ENCODE results near the gene DNTTIP2. TPM values are rescaled to one million over a fixed set of nuclear protein-coding genes. Genes with fewer than 3 reads are reported as not detected.
"Not testable (repeated sequence)": the region's sequence is repeated elsewhere in the genome, so short reads cannot be mapped to it uniquely, and the experiment has no call there.

Gene DNTTIP2
- total RNA-seq: 10 to 100 TPM; 64.9 to 67.0 TPM

- ATAC-seq: peak; percentile 92 to 94
- H3K27ac Mint-ChIP-seq: peak within 1 kb of the TSS; percentile 99 to 100
- H3K9me3 Mint-ChIP-seq: no peaks in the 10 kb centered on the region
- DNase-seq (ENCODE audit: low spot score in 2 of 2): peak; percentile 85 to 92
- peaks cover 38 to 45% of the 10 kb centered on the region in 2 donors for H3K36me3 Mint-ChIP-seq
Observed at GRCh38 chr1:93878889-93879586, at the start of gene DNTTIP2. Gene DNTTIP2, minus strand, starts transcription at chr1:93879206. Its CDS starts 58 bp downstream, at chr1:93879148.

- H3K27ac Mint-ChIP-seq: no peak overlapping the region
- H3K36me3 Mint-ChIP-seq: peaks cover 5 to 6% of the 10 kb centered on the region in 2 donors
- peaks cover 16 to 24% of the 10 kb centered on the region in 2 donors for H3K9me3 Mint-ChIP-seq
- DNase-seq (ENCODE audit: low spot score in 2 of 2) (no peak), ATAC-seq (no peak)
Observed at GRCh38 chr1:93925206-93925605, 46.2 kb upstream of the DNTTIP2 start.

GRCh38 chr1:93919780-93920179 lies 40.8 kb upstream of the DNTTIP2 start:
- DNase-seq (ENCODE audit: low spot score in 2 of 2) (no peak), ATAC-seq (no peak)
- no peak overlapping the region for H3K27ac Mint-ChIP-seq
- H3K9me3 Mint-ChIP-seq: no peaks in the 10 kb centered on the region
- no peaks in the 10 kb centered on the region for H3K36me3 Mint-ChIP-seq

GRCh38 chr1:93917302-93917701 lies 38.3 kb upstream of the DNTTIP2 start:
- DNase-seq (ENCODE audit: low spot score in 2 of 2): no peak
- no peaks in the 10 kb centered on the region for H3K9me3 Mint-ChIP-seq

GRCh38 chr1:93910880-93911279 lies 31.9 kb upstream of the DNTTIP2 start:
- not testable (repeated sequence) for H3K9me3 Mint-ChIP-seq; ATAC-seq; H3K27ac Mint-ChIP-seq; DNase-seq (ENCODE audit: low spot score in 2 of 2)
- peaks cover 12 to 13% of the 10 kb centered on the region in 2 donors for H3K36me3 Mint-ChIP-seq

More at GRCh38 chr1:93917302-93917701, 38.3 kb upstream of the DNTTIP2 start:
- H3K27ac Mint-ChIP-seq: no peak overlapping the region
- ATAC-seq: no peak
- no peaks in the 10 kb centered on the region for H3K36me3 Mint-ChIP-seq

- Mint-ChIP-seq H3K27ac (peak overlapping the region in 1 of 2 donors; percentile 85), H3K36me3 (peaks cover 12 to 13% of the 10 kb centered on the region in 2 donors), H3K9me3 (peaks cover 0 to 4% of the 10 kb centered on the region in 2 donors)
- no peak for DNase-seq (ENCODE audit: low spot score in 2 of 2)
- no peak for ATAC-seq
Observed at GRCh38 chr1:93910305-93910704, 31.3 kb upstream of the DNTTIP2 start.

- ATAC-seq: peak; percentile 92 to 96
- DNase-seq (ENCODE audit: low spot score in 2 of 2): peak; percentile 93 to 94
- Mint-ChIP-seq H3K36me3 (peaks cover 12 to 13% of the 10 kb centered on the region in 2 donors), H3K9me3 (peaks cover 0 to 4% of the 10 kb centered on the region in 2 donors), H3K27ac (peak within 1 kb of the TSS; percentile 85 to 95)
Observed at GRCh38 chr1:93909146-93910050, 30.4 kb upstream of the DNTTIP2 start, which contains the start of gene GCLM. Gene GCLM, minus strand, starts transcription at chr1:93909430. Its CDS starts 267 bp downstream, at chr1:93909163.

- peaks cover 12 to 13% of the 10 kb centered on the region in 2 donors for H3K36me3 Mint-ChIP-seq
- H3K27ac Mint-ChIP-seq: peak overlapping the region; percentile 83 to 95
- DNase-seq (ENCODE audit: low spot score in 2 of 2) (peak; percentile 48 to 71), ATAC-seq (peak; percentile 45 to 51)
- peaks cover 0 to 4% of the 10 kb centered on the region in 2 donors for H3K9me3 Mint-ChIP-seq
Observed at GRCh38 chr1:93908394-93909145, 29.6 kb upstream of the DNTTIP2 start.

GRCh38 chr1:93907718-93908117 lies 28.7 kb upstream of the DNTTIP2 start:
- no peak for DNase-seq (ENCODE audit: low spot score in 2 of 2)
- Mint-ChIP-seq H3K9me3 (peaks cover 0 to 4% of the 10 kb centered on the region in 2 donors), H3K36me3 (peaks cover 12 to 13% of the 10 kb centered on the region in 2 donors), H3K27ac (peak overlapping the region in 1 of 2 donors; percentile 72)
- no peak for ATAC-seq

- DNase-seq (ENCODE audit: low spot score in 2 of 2) (no peak), ATAC-seq (no peak)
- Mint-ChIP-seq H3K36me3 (peaks cover 12 to 13% of the 10 kb centered on the region in 2 donors), H3K9me3 (peaks cover 0 to 4% of the 10 kb centered on the region in 2 donors), H3K27ac (no peak overlapping the region)
Observed at GRCh38 chr1:93906480-93906879, 27.5 kb upstream of the DNTTIP2 start.

- H3K9me3 Mint-ChIP-seq: peaks cover 0 to 4% of the 10 kb centered on the region in 2 donors
- ATAC-seq: no peak
- H3K36me3 Mint-ChIP-seq: peaks cover 12 to 13% of the 10 kb centered on the region in 2 donors
- DNase-seq (ENCODE audit: low spot score in 2 of 2): no peak
- H3K27ac Mint-ChIP-seq: no peak overlapping the region
Observed at GRCh38 chr1:93905734-93906133, 26.7 kb upstream of the DNTTIP2 start.

- Mint-ChIP-seq H3K36me3 (peaks cover 10 to 11% of the 10 kb centered on the region in 2 donors), H3K27ac (no peak overlapping the region), H3K9me3 (peaks cover 0 to 2% of the 10 kb centered on the region in 2 donors)
- ATAC-seq (no peak), DNase-seq (ENCODE audit: low spot score in 2 of 2) (no peak)
Observed at GRCh38 chr1:93905051-93905450, 26.0 kb upstream of the DNTTIP2 start.

- ATAC-seq (no peak), DNase-seq (ENCODE audit: low spot score in 2 of 2) (no peak)
- Mint-ChIP-seq H3K27ac (no peak overlapping the region), H3K9me3 (no peaks in the 10 kb centered on the region), H3K36me3 (peaks cover 6% of the 10 kb centered on the region in 2 donors)
Observed at GRCh38 chr1:93904228-93904627, 25.2 kb upstream of the DNTTIP2 start.

- Mint-ChIP-seq H3K9me3 (no peaks in the 10 kb centered on the region), H3K36me3 (no peaks in the 10 kb centered on the region), H3K27ac (no peak overlapping the region)
- ATAC-seq (no peak), DNase-seq (ENCODE audit: low spot score in 2 of 2) (no peak)
Observed at GRCh38 chr1:93900723-93901504, 21.9 kb upstream of the DNTTIP2 start.

GRCh38 chr1:93899543-93900207 lies 20.7 kb upstream of the DNTTIP2 start:
- DNase-seq (ENCODE audit: low spot score in 2 of 2) (no peak), ATAC-seq (no peak)
- Mint-ChIP-seq H3K9me3 (no peaks in the 10 kb centered on the region), H3K27ac (no peak overlapping the region), H3K36me3 (no peaks in the 10 kb centered on the region)

Data from activated naive CD4-positive, alpha-beta T cell treated with anti-CD3 and anti-CD28 coated beads, Interleukin-2, amount 50 U/mL, for 72 hours (primary cell).